RWPE2 (cell line): ENCODE results near the gene ZFYVE28.

Experiments used
- ATAC-seq: fragments of 200-7000 bp; cut with Tn5 transposase; 3 replicates; pipeline ENCODE4 v1.9.1; 2021; ENCODE audit warnings: low read depth
- DNase-seq: peaks from one replicate; pipeline ENCODE4 v3.0.0-alpha.2; 2020; ENCODE audit warnings: low spot score
- H3K27ac ChIP-seq: fragments of 450-650 bp; 2 replicates; pipeline ENCODE4 v1.5.1; 2017; ENCODE audit warnings: mild to moderate bottlenecking; ENCODE audit not compliant: poor library complexity, severe bottlenecking
- H3K27me3 ChIP-seq: fragments of 250-450 bp; sonication (Bioruptor Pico); 2 replicates; pipeline ENCODE4 v1.5.1; 2021; ENCODE audit warnings: mild to moderate bottlenecking, moderate library complexity; ENCODE audit not compliant: insufficient read depth, poor library complexity, severe bottlenecking
- H3K36me3 ChIP-seq: fragments of 250-450 bp; sonication (Bioruptor Pico); 2 replicates; pipeline ENCODE4 v1.5.1; 2020; ENCODE audit warnings: low read depth, mild to moderate bottlenecking, moderate library complexity
- H3K4me1 ChIP-seq: fragments of 250-450 bp; sonication (Bioruptor Pico); 2 replicates; pipeline ENCODE4 v1.5.1; 2021; ENCODE audit warnings: mild to moderate bottlenecking, moderate library complexity; ENCODE audit not compliant: insufficient read depth, poor library complexity, severe bottlenecking
- H3K4me3 ChIP-seq: fragments of 250-450 bp; sonication (Bioruptor Pico); 2 replicates; pipeline ENCODE4 v1.5.1; 2021; ENCODE audit warnings: mild to moderate bottlenecking, moderate library complexity; ENCODE audit not compliant: severe bottlenecking
- H3K9me3 ChIP-seq: fragments of 250-450 bp; sonication (Bioruptor Pico); 2 replicates; pipeline ENCODE4 v1.5.1; 2021; ENCODE audit warnings: mild to moderate bottlenecking, moderate library complexity; ENCODE audit not compliant: severe bottlenecking
- TF ChIP-seq, protein P1 (sequence below): fragments of 450-650 bp; IDR thresholded peaks from one replicate; pipeline ENCODE4 v1.5.1; 2017; ENCODE audit warnings: mild to moderate bottlenecking, moderate library complexity; ENCODE audit not compliant: poor library complexity, severe bottlenecking

ZFYVE28 gene

DNA sequence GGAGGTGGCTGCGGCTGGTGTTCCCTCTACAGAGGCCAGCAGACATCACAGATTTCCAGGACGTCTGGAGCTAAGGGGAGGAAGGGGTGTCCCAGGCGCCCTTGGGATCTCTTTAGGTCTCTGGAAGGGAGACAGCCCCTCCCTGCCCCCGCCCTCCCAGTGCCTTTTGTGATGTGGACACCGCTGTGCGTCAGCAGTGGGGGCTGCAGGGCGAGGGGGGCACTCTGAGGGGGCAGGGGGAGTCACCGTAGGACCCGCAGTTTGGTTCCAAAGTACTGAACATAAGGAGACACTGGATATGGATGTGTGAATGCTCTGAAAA lies 130.9 kb downstream of the ZFYVE28 start:
- no peaks in the 10 kb centered on the region for H3K9me3 ChIP-seq
- no peak overlapping the region for H3K4me3 ChIP-seq
- H3K27ac ChIP-seq: no peak overlapping the region
- ATAC-seq: no peak
- H3K36me3 ChIP-seq: no peaks in the 10 kb centered on the region
- H3K27me3 ChIP-seq: no peaks in the 10 kb centered on the region
- DNase-seq: peak; percentile 42
- TF ChIP-seq, protein P1, sequence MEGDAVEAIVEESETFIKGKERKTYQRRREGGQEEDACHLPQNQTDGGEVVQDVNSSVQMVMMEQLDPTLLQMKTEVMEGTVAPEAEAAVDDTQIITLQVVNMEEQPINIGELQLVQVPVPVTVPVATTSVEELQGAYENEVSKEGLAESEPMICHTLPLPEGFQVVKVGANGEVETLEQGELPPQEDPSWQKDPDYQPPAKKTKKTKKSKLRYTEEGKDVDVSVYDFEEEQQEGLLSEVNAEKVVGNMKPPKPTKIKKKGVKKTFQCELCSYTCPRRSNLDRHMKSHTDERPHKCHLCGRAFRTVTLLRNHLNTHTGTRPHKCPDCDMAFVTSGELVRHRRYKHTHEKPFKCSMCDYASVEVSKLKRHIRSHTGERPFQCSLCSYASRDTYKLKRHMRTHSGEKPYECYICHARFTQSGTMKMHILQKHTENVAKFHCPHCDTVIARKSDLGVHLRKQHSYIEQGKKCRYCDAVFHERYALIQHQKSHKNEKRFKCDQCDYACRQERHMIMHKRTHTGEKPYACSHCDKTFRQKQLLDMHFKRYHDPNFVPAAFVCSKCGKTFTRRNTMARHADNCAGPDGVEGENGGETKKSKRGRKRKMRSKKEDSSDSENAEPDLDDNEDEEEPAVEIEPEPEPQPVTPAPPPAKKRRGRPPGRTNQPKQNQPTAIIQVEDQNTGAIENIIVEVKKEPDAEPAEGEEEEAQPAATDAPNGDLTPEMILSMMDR: no peak
- no peaks in the 10 kb centered on the region for H3K4me1 ChIP-seq

DNA sequence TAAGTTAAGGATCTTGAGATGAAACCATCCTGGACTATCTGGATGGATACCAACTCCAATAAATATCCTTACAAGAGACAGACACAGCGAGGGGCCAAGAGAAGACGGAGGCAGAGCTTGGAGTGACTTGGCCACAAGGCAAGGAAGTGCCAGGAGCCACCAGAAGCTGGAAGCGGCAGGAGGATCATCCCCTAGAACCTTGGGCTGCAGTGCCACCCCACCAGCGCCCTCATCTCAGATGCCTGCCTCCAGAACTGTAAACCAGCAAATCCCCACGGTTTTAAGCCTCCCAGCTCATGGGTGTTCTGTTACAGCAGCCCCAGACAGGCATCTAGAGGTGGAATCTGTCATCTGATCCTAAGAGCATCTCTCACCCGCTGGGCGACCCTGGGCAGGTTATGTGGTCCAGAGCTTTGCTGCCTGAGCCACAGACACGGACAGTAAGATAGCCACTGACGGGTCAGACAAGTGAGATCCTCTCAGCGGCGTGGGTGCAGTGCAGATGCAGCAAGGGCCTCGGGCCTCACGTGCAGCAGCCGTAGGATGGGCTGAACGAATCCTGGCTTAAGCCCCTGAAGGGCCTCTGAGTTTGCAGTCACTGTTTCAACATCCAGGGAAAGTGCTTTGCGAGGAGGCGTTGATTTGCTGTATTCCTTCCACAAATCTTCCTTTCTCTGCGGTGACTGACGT lies 131.4 kb downstream of the ZFYVE28 start:
- ATAC-seq: no peak
- Histone ChIP-seq H3K9me3 (no peaks in the 10 kb centered on the region), H3K27me3 (no peaks in the 10 kb centered on the region), H3K36me3 (no peaks in the 10 kb centered on the region), H3K4me3 (no peak overlapping the region), H3K27ac (no peak overlapping the region), H3K4me1 (no peaks in the 10 kb centered on the region)
- TF ChIP-seq, protein P1: no peak
- peak; percentile 47 for DNase-seq

DNA sequence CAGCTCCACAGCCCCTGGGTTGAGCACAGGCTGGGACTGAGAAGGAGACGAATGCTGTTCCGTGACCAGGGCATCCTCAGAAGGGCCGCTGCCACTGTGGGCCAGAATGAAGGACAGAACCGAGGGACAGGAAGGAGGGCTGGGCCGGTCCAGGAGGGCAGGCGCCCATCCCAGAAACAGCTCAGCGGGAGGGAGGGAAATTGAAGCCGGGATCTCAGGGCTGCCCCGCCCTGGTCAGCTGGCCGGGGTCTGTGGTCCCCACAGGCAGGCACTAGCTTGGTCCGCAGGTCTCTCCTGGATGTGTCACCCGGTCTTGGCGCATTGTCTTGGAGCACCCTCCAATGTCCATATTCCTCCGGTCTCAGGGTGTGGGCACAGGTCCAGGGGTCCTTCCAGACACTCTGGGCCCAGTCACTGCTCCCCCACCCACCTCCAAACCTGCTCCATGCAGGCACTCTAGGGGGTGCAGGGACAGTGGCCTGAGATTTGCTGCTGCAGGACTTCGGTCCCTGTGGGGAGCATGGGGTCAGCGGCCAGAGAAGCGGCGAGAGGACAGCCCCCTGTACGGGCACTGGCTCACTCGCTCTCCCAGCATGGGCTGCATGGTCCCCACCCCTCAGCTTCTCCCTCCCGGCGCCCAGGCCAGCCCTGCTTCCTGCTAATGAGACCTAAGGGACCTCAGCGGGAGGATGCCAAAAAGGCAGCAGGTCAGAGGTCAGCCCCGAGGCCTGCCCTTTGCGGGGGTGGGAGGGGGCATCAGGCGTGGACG lies 132.6 kb downstream of the ZFYVE28 start:
- DNase-seq (peak; percentile 61), ATAC-seq (no peak)
- TF ChIP-seq, protein P1: no peak
- Histone ChIP-seq H3K36me3 (no peaks in the 10 kb centered on the region), H3K4me3 (no peak overlapping the region), H3K4me1 (no peaks in the 10 kb centered on the region), H3K9me3 (no peaks in the 10 kb centered on the region), H3K27ac (no peak overlapping the region), H3K27me3 (no peaks in the 10 kb centered on the region)

DNA sequence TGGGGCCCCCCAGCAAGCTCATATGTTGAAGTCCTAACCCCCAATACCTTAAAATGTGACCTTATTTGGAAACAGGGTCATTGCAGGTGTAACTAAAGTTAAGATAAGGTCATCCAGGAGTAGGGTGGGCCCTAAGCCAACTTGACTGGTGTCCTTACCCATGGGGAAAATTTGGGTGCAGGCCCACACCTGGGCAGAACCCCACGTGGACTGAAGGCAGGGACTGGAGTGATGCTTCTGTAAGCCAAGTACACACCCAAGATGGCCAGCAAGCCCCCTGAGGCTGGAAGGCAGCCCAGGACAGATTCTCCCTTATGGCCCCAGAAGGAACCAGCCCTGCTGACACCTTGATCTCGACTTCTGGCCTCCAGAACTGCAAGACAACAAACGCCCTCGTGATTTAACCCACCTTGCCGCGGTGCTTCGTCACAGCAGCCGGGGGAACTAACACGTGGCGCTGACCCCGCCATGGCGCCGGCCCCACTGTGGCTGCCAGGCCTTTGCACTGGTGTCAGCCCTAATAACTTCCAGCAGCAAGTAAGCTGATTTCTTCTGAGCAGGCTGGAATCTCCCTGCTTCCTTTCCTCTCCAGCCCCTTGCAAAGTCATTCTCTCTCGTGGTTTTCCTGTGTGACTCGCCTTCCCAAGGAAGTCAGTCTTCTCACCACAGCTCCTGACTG lies 133.4 kb downstream of the ZFYVE28 start:
- ATAC-seq (peak; percentile 56; the same call in 1 of the 3 replicates), DNase-seq (no peak)
- Histone ChIP-seq H3K9me3 (no peaks in the 10 kb centered on the region), H3K27ac (no peak overlapping the region), H3K4me1 (no peaks in the 10 kb centered on the region), H3K36me3 (no peaks in the 10 kb centered on the region), H3K4me3 (no peak overlapping the region), H3K27me3 (no peaks in the 10 kb centered on the region)
- TF ChIP-seq, protein P1: no peak
